Central memory CD8-positive, alpha-beta T cell (primary cell): Measurements from ENCODE around the gene PDPK1.
A peak's percentile ranks its signal among the peaks of the same experiment; 100 is the strongest.
"Not testable (repeated sequence)": the region's sequence is repeated elsewhere in the genome, so short reads cannot be mapped to it uniquely, and the experiment has no call there.

ENCODE experiments used
- ATAC-seq: fragments of 150-1000 bp; cut with Tn5 transposase; replicated peaks from 2 replicates; pipeline ENCODE4 v1.10.0; 2022; ENCODE audit warnings: mild to moderate bottlenecking, moderate FRiP score, moderate number of reproducible peaks; ENCODE audit not compliant: poor library complexity, severe bottlenecking; ENCODE audit errors: extremely low read depth
- DNase-seq, 2 donors: peaks; one replicate each; pipeline ENCODE4 v3.0.0; 2021; ENCODE audit warnings: low spot score in 2 of 2
- H3K27ac Mint-ChIP-seq: one replicate; pipeline ENCODE4 v1.8.0; 2022; ENCODE audit warnings: low read depth, mild to moderate bottlenecking, moderate library complexity, mixed read lengths
- H3K27me3 Mint-ChIP-seq: one replicate; pipeline ENCODE4 v1.8.0; 2022; ENCODE audit warnings: mixed read lengths
- H3K36me3 Mint-ChIP-seq: one replicate; pipeline ENCODE4 v1.8.0; 2022; ENCODE audit warnings: mild to moderate bottlenecking, moderate library complexity, mixed read lengths; ENCODE audit not compliant: insufficient read depth
- H3K4me1 Mint-ChIP-seq: one replicate; pipeline ENCODE4 v1.8.0; 2022; ENCODE audit warnings: mixed read lengths
- H3K4me3 Mint-ChIP-seq: one replicate; pipeline ENCODE4 v1.8.0; 2022; ENCODE audit warnings: mild to moderate bottlenecking, moderate library complexity, mixed read lengths
- H3K9me3 Mint-ChIP-seq: one replicate; pipeline ENCODE4 v1.8.0; 2022; ENCODE audit warnings: mixed read lengths

Gene PDPK1

DNA sequence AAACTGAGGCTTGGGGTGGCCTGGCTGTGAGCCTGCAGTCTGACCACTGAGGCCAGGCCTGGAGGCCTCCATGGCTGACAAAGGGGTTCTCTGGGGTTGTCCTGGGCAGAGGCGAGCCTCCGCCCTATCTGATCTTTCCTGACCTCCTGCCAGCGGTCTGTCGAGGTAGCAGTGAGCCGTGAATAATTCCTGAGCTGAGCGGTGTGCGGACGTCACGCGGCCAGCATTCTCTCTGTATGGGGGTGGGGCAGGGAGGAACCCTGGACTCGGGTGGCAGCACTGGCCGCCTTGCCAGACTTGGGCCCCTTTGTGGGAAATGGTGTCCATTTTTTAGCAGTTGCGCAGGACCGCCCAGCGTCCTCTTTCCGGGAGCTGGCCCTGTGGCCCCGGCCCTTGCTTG lies 74.1 kb downstream of the PDPK1 start:
- not testable (repeated sequence) for ATAC-seq, H3K27ac Mint-ChIP-seq

DNA sequence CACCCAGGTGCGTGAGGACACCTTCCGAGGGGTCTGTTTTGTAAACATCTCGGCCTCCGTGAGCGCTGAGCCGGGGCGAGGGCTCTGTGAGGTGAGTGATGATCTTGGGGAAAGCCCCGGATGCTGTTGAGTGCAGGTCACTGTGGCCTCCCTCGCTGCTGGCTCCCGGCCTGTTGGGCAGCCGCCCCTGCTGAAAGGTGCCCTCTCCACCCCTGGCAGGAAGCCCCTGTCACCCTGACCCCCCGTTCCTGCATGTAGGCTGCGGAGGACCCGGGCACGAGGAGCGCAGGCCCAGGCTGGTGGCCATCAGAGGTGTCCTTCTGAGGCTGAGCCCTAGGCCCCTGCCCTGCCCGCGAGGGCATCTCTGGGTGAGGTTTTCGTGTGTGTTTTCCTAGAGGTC lies 75.4 kb downstream of the PDPK1 start:
- ATAC-seq, H3K27ac Mint-ChIP-seq, DNase-seq, H3K27me3 Mint-ChIP-seq, H3K9me3 Mint-ChIP-seq, H3K36me3 Mint-ChIP-seq, H3K4me1 Mint-ChIP-seq, H3K4me3 Mint-ChIP-seq: not testable (repeated sequence)

More for the DNA sequence above, 74.1 kb downstream of the PDPK1 start:
- not testable (repeated sequence) for H3K4me3 Mint-ChIP-seq, H3K36me3 Mint-ChIP-seq, H3K9me3 Mint-ChIP-seq, H3K27me3 Mint-ChIP-seq, H3K4me1 Mint-ChIP-seq, DNase-seq

DNA sequence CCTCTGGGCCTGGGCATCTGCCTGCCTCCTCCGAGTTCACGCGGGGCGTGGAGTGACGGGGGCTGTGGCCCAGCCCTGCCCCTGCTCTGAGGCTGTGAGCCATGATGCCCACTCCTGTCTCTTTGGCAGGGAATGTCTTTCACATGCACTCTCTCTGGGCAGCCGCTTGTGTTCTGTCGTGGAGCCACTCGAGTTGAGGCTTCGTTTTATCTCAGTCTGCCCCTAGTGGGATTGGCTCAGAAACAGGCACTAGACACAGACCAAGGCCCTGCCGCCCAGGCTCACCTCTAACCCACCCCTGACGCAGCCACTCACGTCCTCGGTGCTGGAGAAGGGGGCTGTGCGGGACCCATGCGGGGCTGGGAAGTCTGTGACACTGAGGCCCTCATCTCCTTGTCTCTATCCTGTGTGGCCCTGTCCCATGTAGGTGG lies 77.0 kb downstream of the PDPK1 start:
- H3K27ac Mint-ChIP-seq, result no peak overlapping the region
- no peak overlapping the region for H3K4me3 Mint-ChIP-seq
- no peaks in the 10 kb centered on the region for H3K4me1 Mint-ChIP-seq
- no peaks in the 10 kb centered on the region for H3K9me3 Mint-ChIP-seq
- H3K27me3 Mint-ChIP-seq, result no peaks in the 10 kb centered on the region
- DNase-seq (no peak), ATAC-seq (no peak)
- peaks cover 7% of the 10 kb centered on the region for H3K36me3 Mint-ChIP-seq

DNA sequence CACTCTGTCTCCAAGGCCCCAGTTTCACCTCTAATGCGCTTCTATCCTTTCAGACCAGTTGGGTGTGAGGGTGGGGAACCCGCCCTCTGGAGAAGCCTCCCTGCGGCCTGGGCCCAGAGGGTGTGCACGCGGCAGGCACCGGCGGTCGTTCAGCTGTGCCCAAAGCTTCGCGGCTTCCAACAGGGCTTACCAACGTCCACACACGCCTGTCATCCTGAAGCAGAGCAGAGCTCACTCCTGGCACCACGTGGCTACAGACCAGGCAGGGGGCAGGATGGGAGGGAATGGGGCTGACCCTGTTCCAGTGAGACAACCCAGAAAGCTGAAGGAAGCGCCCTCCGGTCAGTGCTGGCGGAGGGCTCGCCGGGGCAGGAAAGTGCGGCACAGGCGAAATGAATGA lies 81.1 kb downstream of the PDPK1 start:
- H3K9me3 Mint-ChIP-seq, H3K4me3 Mint-ChIP-seq, ATAC-seq, H3K4me1 Mint-ChIP-seq, H3K36me3 Mint-ChIP-seq, H3K27me3 Mint-ChIP-seq, DNase-seq, H3K27ac Mint-ChIP-seq: not testable (repeated sequence)

- not testable (repeated sequence) for H3K27ac Mint-ChIP-seq, H3K4me3 Mint-ChIP-seq, H3K36me3 Mint-ChIP-seq, DNase-seq, H3K4me1 Mint-ChIP-seq, ATAC-seq, H3K9me3 Mint-ChIP-seq, H3K27me3 Mint-ChIP-seq
Measured at GRCh38 chr16:2619628-2620027, 81.8 kb downstream of the PDPK1 start.

- H3K36me3 Mint-ChIP-seq, H3K27ac Mint-ChIP-seq, ATAC-seq, H3K27me3 Mint-ChIP-seq, H3K9me3 Mint-ChIP-seq, H3K4me3 Mint-ChIP-seq, H3K4me1 Mint-ChIP-seq, DNase-seq: not testable (repeated sequence)
Measured at GRCh38 chr16:2620870-2621269, 83.0 kb downstream of the PDPK1 start.

GRCh38 chr16:2621395-2621794 lies 83.6 kb downstream of the PDPK1 start:
- not testable (repeated sequence) for H3K36me3 Mint-ChIP-seq, H3K27ac Mint-ChIP-seq, H3K4me1 Mint-ChIP-seq, DNase-seq, H3K9me3 Mint-ChIP-seq, H3K27me3 Mint-ChIP-seq, H3K4me3 Mint-ChIP-seq, ATAC-seq

DNA sequence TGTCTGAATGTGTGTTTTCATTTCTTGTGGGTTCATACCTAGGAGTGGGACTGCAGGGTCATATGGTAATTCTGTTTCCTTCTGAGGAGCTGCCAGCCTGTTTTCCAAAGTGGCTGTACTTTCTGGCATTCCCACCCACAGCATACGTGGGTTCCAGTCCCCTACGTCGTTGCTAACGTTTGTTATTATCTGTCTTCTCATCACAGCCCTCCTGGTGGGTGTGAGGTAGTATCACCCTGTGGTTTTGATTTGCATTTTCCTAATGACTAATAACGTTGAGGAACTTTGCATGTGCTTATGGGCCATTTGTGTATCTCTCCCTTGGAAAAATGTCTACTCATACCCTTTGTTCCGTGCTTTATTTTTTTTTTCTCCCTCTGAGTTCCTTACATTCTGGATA lies 89.3 kb downstream of the PDPK1 start:
- ATAC-seq, H3K27ac Mint-ChIP-seq, H3K9me3 Mint-ChIP-seq: not testable (repeated sequence)

GRCh38 chr16:2631203-2631602 lies 93.4 kb downstream of the PDPK1 start:
- H3K4me1 Mint-ChIP-seq, H3K27ac Mint-ChIP-seq, H3K4me3 Mint-ChIP-seq, DNase-seq, H3K36me3 Mint-ChIP-seq, ATAC-seq, H3K9me3 Mint-ChIP-seq, H3K27me3 Mint-ChIP-seq: not testable (repeated sequence)

More for the DNA sequence above, 89.3 kb downstream of the PDPK1 start:
- not testable (repeated sequence) for H3K27me3 Mint-ChIP-seq, H3K4me3 Mint-ChIP-seq, H3K36me3 Mint-ChIP-seq, H3K4me1 Mint-ChIP-seq, DNase-seq

DNA sequence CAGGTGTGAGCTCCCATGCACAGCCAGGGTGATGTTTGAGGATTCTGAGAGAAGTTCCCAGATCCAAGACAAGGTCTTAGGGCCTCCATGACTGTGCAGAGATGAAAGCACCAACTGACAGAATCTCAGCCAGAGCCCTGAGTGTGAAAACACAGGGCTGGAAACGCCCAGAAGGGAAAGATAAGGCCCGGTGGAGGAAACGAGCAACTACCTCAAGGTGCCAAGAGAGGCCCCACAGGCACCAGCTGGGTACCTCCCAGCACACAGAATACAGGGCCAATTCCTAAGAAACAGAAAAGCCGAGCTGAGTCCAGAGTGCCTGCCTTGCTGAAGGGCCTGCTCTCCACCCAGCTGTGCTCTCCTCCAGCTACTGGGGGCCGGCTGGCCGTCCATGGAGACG lies 94.5 kb downstream of the PDPK1 start:
- H3K27ac Mint-ChIP-seq, H3K4me3 Mint-ChIP-seq, H3K4me1 Mint-ChIP-seq, H3K36me3 Mint-ChIP-seq, DNase-seq, ATAC-seq, H3K27me3 Mint-ChIP-seq, H3K9me3 Mint-ChIP-seq: not testable (repeated sequence)

DNA sequence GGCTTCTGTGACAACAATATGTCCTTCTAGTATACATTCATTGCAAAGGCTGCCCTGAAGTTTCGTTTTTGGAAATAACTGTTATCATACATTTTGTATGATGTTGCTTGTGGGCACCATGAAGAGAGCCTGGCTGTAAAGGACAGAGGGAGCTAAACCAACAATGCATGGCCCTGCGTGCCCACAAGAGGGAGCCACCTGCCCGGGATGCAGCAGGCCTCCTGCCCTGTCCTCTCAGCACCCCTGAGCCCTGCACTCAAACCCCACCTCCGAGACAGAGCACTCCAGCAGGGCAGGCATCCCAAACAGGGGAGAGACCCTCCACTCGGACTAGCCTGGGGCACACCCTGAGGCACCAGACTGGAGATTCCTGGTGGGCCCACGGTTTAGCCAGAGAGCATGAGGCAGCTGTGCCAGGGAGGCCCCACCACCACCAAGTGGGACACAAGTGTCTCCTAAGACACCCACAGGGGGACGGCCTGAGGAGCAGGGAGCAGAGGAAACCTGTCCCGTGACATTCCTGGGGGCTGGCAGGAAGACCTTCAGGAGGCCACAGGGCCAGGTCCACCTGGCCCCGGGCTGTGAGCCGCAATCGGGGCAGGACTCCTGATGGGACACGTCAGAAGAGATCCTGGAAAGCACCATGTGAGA lies 101.4 kb downstream of the PDPK1 start:
- not testable (repeated sequence) for H3K4me1 Mint-ChIP-seq, H3K4me3 Mint-ChIP-seq, H3K27ac Mint-ChIP-seq, H3K9me3 Mint-ChIP-seq, H3K27me3 Mint-ChIP-seq, H3K36me3 Mint-ChIP-seq
- ATAC-seq (peak; percentile 82), DNase-seq (peak in 1 of 2 donors; percentile 48)

GRCh38 chr16:2639722-2640072 lies 101.9 kb downstream of the PDPK1 start:
- not testable (repeated sequence) for H3K4me1 Mint-ChIP-seq, H3K27ac Mint-ChIP-seq, H3K36me3 Mint-ChIP-seq, H3K9me3 Mint-ChIP-seq, H3K4me3 Mint-ChIP-seq, DNase-seq, H3K27me3 Mint-ChIP-seq, ATAC-seq

DNA sequence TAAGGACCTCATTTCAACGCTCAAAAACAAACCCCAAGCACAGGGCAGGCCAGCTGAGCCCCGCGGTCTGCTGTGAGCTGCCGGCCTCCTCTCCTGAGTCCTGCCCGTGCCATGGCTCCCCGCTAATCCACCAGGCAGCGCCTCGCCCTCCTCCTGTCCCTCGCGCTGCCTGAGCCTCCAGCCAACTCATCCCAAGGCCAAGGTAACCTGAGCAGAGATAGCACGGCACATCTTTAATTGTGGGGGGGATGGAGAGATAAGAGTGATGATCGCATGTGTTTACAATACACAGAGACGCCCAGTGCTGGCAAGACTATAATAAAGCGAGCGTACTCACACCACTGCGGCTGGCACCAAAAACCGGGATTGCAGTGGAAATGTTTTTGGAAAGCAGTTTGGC lies 104.7 kb downstream of the PDPK1 start:
- not testable (repeated sequence) for H3K27ac Mint-ChIP-seq, DNase-seq, ATAC-seq, H3K4me1 Mint-ChIP-seq, H3K27me3 Mint-ChIP-seq, H3K4me3 Mint-ChIP-seq, H3K9me3 Mint-ChIP-seq, H3K36me3 Mint-ChIP-seq
